Ishikawa (cell line): ENCODE results near the gene BMP10.

Experiments
- EGR1 ChIP-seq: IDR thresholded peaks from 2 replicates; pipeline ENCODE4 v1.6.1; 2012
- EP300 ChIP-seq: IDR thresholded peaks from 2 replicates; pipeline ENCODE4 v1.6.1; 2012; ENCODE audit warnings: borderline replicate concordance
- FOXM1 ChIP-seq: IDR thresholded peaks from 2 replicates; pipeline ENCODE4 v1.6.1; 2012; ENCODE audit warnings: low read depth, borderline replicate concordance
- MAX ChIP-seq: IDR thresholded peaks from 2 replicates; pipeline ENCODE4 v1.6.1; 2012
- NFIC ChIP-seq: IDR thresholded peaks from 2 replicates; pipeline ENCODE4 v1.6.1; 2012
- RAD21 ChIP-seq: IDR thresholded peaks from 2 replicates; pipeline ENCODE4 v1.6.1; 2012; ENCODE audit warnings: low read depth
- TAF1 ChIP-seq: IDR thresholded peaks from 2 replicates; pipeline ENCODE4 v1.6.1; 2012; ENCODE audit warnings: low read depth, mild to moderate bottlenecking
- TCF12 ChIP-seq: IDR thresholded peaks from 2 replicates; pipeline ENCODE4 v1.6.1; 2012; ENCODE audit warnings: low read depth
- ZBTB7A ChIP-seq: IDR thresholded peaks from 2 replicates; pipeline ENCODE4 v1.6.1; 2012; ENCODE audit warnings: low read depth

- TF ChIP-seq EGR1 (no peak), TCF12 (no peak), RAD21 (no peak), EP300 (no peak), TAF1 (no peak), ZBTB7A (no peak), MAX (no peak), NFIC (no peak), FOXM1 (no peak)
Observed at GRCh38 chr2:68835621-68836020, 35.6 kb downstream of the BMP10 start.
